ENCODE data around the gene TGM3. TPM values are rescaled to one million over a fixed set of nuclear protein-coding genes. Genes with fewer than 3 reads are reported as not detected.
A peak's percentile ranks its signal among the peaks of the same experiment; 100 is the strongest.
"Not testable (repeated sequence)": the region's sequence is repeated elsewhere in the genome, so short reads cannot be mapped to it uniquely, and the experiment has no call there.

TGM3 gene
- under 1 TPM; 0.15 to 0.69 (median 0.26) TPM for polyA plus RNA-seq (ENCODE audit: insufficient read length in 10 of 10)
- long read RNA-seq, donor 1, result 0 reads
- long read RNA-seq, donor 2, result 0 reads
- long read RNA-seq, donor 3, result 0 reads
- long read RNA-seq, donor 4, result 0 reads
- long read RNA-seq, donor 5, result 0 reads
- long read RNA-seq, donor 6, result 0 reads
- long read RNA-seq, donor 7, result 0 reads
- long read RNA-seq, donor 8, result 0 reads
- long read RNA-seq, donor 9, result 0 reads

GRCh38 chr20:2295886-2296515, at the start of gene TGM3:
TGM3 (plus strand) TSS chr20:2296001; CDS start chr20:2296064, 63 bp downstream.
- DNase-seq, result no peak

GRCh38 chr20:2246069-2246491, 49.7 kb upstream of the TGM3 start:
- DNase-seq, result peak in 1 of 3 donors; percentile 42

GRCh38 chr20:2248837-2249236, 47.0 kb upstream of the TGM3 start:
- no peak for DNase-seq

GRCh38 chr20:2249935-2250334, 45.9 kb upstream of the TGM3 start:
- no peak for DNase-seq

GRCh38 chr20:2252419-2252997, 43.3 kb upstream of the TGM3 start:
- no peak for DNase-seq

GRCh38 chr20:2253256-2253655, 42.5 kb upstream of the TGM3 start:
- no peak for DNase-seq

- no peak for DNase-seq
Measured at GRCh38 chr20:2254333-2254732, 41.5 kb upstream of the TGM3 start.

GRCh38 chr20:2255926-2256531, 39.8 kb upstream of the TGM3 start:
- DNase-seq, result no peak

GRCh38 chr20:2259731-2260130, 36.1 kb upstream of the TGM3 start:
- DNase-seq, result peak in 1 of 3 donors; percentile 37

GRCh38 chr20:2260250-2260649, 35.6 kb upstream of the TGM3 start:
- no peak for DNase-seq

- DNase-seq, result no peak
Measured at GRCh38 chr20:2261046-2261485, 34.7 kb upstream of the TGM3 start.

GRCh38 chr20:2261629-2262028, 34.2 kb upstream of the TGM3 start:
- DNase-seq, result no peak

GRCh38 chr20:2264118-2264517, 31.7 kb upstream of the TGM3 start:
- no peak for DNase-seq

GRCh38 chr20:2264621-2265374, 31.0 kb upstream of the TGM3 start:
- not testable (repeated sequence) for DNase-seq

GRCh38 chr20:2273634-2274302, 22.0 kb upstream of the TGM3 start:
- no peak for DNase-seq

GRCh38 chr20:2276015-2276414, 19.8 kb upstream of the TGM3 start:
- no peak for DNase-seq

GRCh38 chr20:2279253-2279779, 16.5 kb upstream of the TGM3 start:
- peak in 1 of 3 donors; percentile 59 for DNase-seq

GRCh38 chr20:2280082-2280481, 15.7 kb upstream of the TGM3 start:
- no peak for DNase-seq

- DNase-seq, result no peak
Measured at GRCh38 chr20:2281563-2281962, 14.2 kb upstream of the TGM3 start.

GRCh38 chr20:2282181-2282580, 13.6 kb upstream of the TGM3 start:
- DNase-seq, result no peak

GRCh38 chr20:2283706-2284423, 11.9 kb upstream of the TGM3 start:
- no peak for DNase-seq
